ENCODE data around the gene DVL1.

The DVL1 gene

GRCh38 chr1:1322952-1323351 is 26.3 kb downstream of the DVL1 start:
- Histone ChIP-seq H3K18ac (ENCODE audit: low read depth in 1 of 2, low read length in 2 of 2) (no peak overlapping the region), H3K27ac (ENCODE audit: low read length, poor library complexity, severe bottlenecking) (no peak overlapping the region), H3K4me1 (ENCODE audit: control insufficient read depth, insufficient read depth, low read depth, low read length) (peaks cover 64% of the 10 kb centered on the region), H2BK15ac (ENCODE audit: low read depth, poor library complexity, severe bottlenecking) (no peak overlapping the region), H2AFZ (ENCODE audit: low read depth, low read length) (no peak overlapping the region), H2BK120ac (ENCODE audit: low read depth, low read length) (no peak overlapping the region), H4K91ac (ENCODE audit: low read length) (no peak overlapping the region), H4K8ac (ENCODE audit: low read length) (no peak overlapping the region), H3K23ac (ENCODE audit: low read length in 2 of 2) (no peak overlapping the region), H2AK5ac (ENCODE audit: low read length, severe bottlenecking) (no peak overlapping the region), H2BK12ac (ENCODE audit: low read length in 2 of 2) (peak overlapping the region in 1 of 2 experiments; percentile 15), H3K27me3 (ENCODE audit: control insufficient read depth in 1 of 2, insufficient read depth in 1 of 2, low read length in 2 of 2) (no peaks in the 10 kb centered on the region), H3K4me3 (ENCODE audit: insufficient read depth in 1 of 2, low read depth in 1 of 2, low read length in 2 of 2) (peak overlapping the region in 1 of 2 experiments; percentile 64), H3K79me1 (replicated peaks; ENCODE audit: low read length, poor library complexity, severe bottlenecking) (peaks cover 17% of the 10 kb centered on the region), H3K9me3 (ENCODE audit: control insufficient read depth, low read length) (no peaks in the 10 kb centered on the region), H3K9ac (ENCODE audit: low read length) (peak overlapping the region; percentile 58), H3K36me3 (ENCODE audit: control insufficient read depth in 1 of 2, insufficient read depth in 2 of 2, low read depth in 1 of 2, low read length in 2 of 2) (peaks cover 31 to 62% of the 10 kb centered on the region in 2 experiments), H3K14ac (ENCODE audit: low read length in 2 of 2) (no peak overlapping the region), H2BK5ac (ENCODE audit: low read depth, low read length, poor library complexity, severe bottlenecking) (no peak overlapping the region), H3K4me2 (ENCODE audit: low read length, poor library complexity, severe bottlenecking) (peak overlapping the region; percentile 30), H3K4ac (ENCODE audit: low read depth in 1 of 2, low read length in 2 of 2) (no peak overlapping the region)
- DNase-seq: no peak
- 96% methylated on average over 10 of the region's 10 CpGs for WGBS

DNA sequence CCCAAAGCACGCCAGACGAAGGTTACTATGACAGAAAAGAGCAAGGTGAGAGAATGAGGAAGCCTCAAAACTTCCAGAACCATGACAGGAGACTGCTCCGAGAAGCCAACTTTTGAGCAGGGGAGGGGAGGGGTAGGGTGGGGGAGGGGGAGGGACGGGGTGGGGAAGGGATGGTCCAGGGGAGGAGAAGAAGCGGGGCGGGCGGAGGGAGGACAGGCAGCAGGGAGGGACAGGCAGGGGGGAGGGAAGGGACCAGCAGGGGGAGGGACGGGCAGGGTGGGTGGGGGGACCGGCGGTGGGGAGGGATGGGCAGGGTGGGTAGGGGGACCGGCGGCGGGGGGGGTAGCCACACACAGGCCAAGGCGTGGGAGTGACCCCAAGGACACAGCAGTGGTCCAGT is 26.8 kb downstream of the DVL1 start:
- WGBS: 95% methylated on average over 9 of the region's 14 CpGs
- no peaks in the 10 kb centered on the region for H3K27me3 ChIP-seq (ENCODE audit: control insufficient read depth in 1 of 2, insufficient read depth in 1 of 2, low read length in 2 of 2)

GRCh38 chr1:1321477-1321876 is 27.7 kb downstream of the DVL1 start:
- no peak overlapping the region for H2AFZ ChIP-seq (ENCODE audit: low read depth, low read length)
- H2BK120ac ChIP-seq (ENCODE audit: low read depth, low read length): no peak overlapping the region
- H3K9me3 ChIP-seq (ENCODE audit: control insufficient read depth, low read length): no peaks in the 10 kb centered on the region
- peak overlapping the region; percentile 57 for H3K9ac ChIP-seq (ENCODE audit: low read length)
- H4K91ac ChIP-seq (ENCODE audit: low read length): peak overlapping the region; percentile 65
- no peak overlapping the region for H3K18ac ChIP-seq (ENCODE audit: low read depth in 1 of 2, low read length in 2 of 2)
- no peak overlapping the region for H3K14ac ChIP-seq (ENCODE audit: low read length in 2 of 2)
- no peaks in the 10 kb centered on the region for H3K27me3 ChIP-seq (ENCODE audit: control insufficient read depth in 1 of 2, insufficient read depth in 1 of 2, low read length in 2 of 2)
- H3K4ac ChIP-seq (ENCODE audit: low read depth in 1 of 2, low read length in 2 of 2): no peak overlapping the region
- H3K27ac ChIP-seq (ENCODE audit: low read length, poor library complexity, severe bottlenecking): no peak overlapping the region
- no peak overlapping the region for H3K4me3 ChIP-seq (ENCODE audit: insufficient read depth in 1 of 2, low read depth in 1 of 2, low read length in 2 of 2)
- peaks cover 64% of the 10 kb centered on the region for H3K4me1 ChIP-seq (ENCODE audit: control insufficient read depth, insufficient read depth, low read depth, low read length)
- H2BK12ac ChIP-seq (ENCODE audit: low read length in 2 of 2): no peak overlapping the region
- H2AK5ac ChIP-seq (ENCODE audit: low read length, severe bottlenecking): no peak overlapping the region
- no peak overlapping the region for H3K23ac ChIP-seq (ENCODE audit: low read length in 2 of 2)
- no peak overlapping the region for H2BK5ac ChIP-seq (ENCODE audit: low read depth, low read length, poor library complexity, severe bottlenecking)
- no peak overlapping the region for H3K4me2 ChIP-seq (ENCODE audit: low read length, poor library complexity, severe bottlenecking)
- H3K36me3 ChIP-seq (ENCODE audit: control insufficient read depth in 1 of 2, insufficient read depth in 2 of 2, low read depth in 1 of 2, low read length in 2 of 2): peaks cover 25 to 55% of the 10 kb centered on the region in 2 experiments
- peaks cover 13% of the 10 kb centered on the region for H3K79me1 ChIP-seq (replicated peaks; ENCODE audit: low read length, poor library complexity, severe bottlenecking)
- H4K8ac ChIP-seq (ENCODE audit: low read length): no peak overlapping the region
- DNase-seq: no peak
- H2BK15ac ChIP-seq (ENCODE audit: low read depth, poor library complexity, severe bottlenecking): no peak overlapping the region
- WGBS: 98% methylated on average over 8 of the region's 8 CpGs

More for the DNA sequence above, 26.8 kb downstream of the DVL1 start:
- Histone ChIP-seq H3K9me3 (ENCODE audit: control insufficient read depth, low read length) (no peaks in the 10 kb centered on the region), H2BK5ac (ENCODE audit: low read depth, low read length, poor library complexity, severe bottlenecking) (no peak overlapping the region), H3K36me3 (ENCODE audit: control insufficient read depth in 1 of 2, insufficient read depth in 2 of 2, low read depth in 1 of 2, low read length in 2 of 2) (peaks cover 30 to 58% of the 10 kb centered on the region in 2 experiments), H3K14ac (ENCODE audit: low read length in 2 of 2) (no peak overlapping the region), H2BK120ac (ENCODE audit: low read depth, low read length) (no peak overlapping the region), H2AFZ (ENCODE audit: low read depth, low read length) (no peak overlapping the region), H3K4me2 (ENCODE audit: low read length, poor library complexity, severe bottlenecking) (no peak overlapping the region), H3K23ac (ENCODE audit: low read length in 2 of 2) (no peak overlapping the region), H3K79me1 (replicated peaks; ENCODE audit: low read length, poor library complexity, severe bottlenecking) (peaks cover 19% of the 10 kb centered on the region), H2AK5ac (ENCODE audit: low read length, severe bottlenecking) (no peak overlapping the region), H4K8ac (ENCODE audit: low read length) (peak overlapping the region; percentile 20), H3K9ac (ENCODE audit: low read length) (peak overlapping the region; percentile 29), H3K4me1 (ENCODE audit: control insufficient read depth, insufficient read depth, low read depth, low read length) (peaks cover 66% of the 10 kb centered on the region), H2BK15ac (ENCODE audit: low read depth, poor library complexity, severe bottlenecking) (no peak overlapping the region), H3K27ac (ENCODE audit: low read length, poor library complexity, severe bottlenecking) (no peak overlapping the region), H3K18ac (ENCODE audit: low read depth in 1 of 2, low read length in 2 of 2) (no peak overlapping the region), H3K4ac (ENCODE audit: low read depth in 1 of 2, low read length in 2 of 2) (no peak overlapping the region), H2BK12ac (ENCODE audit: low read length in 2 of 2) (no peak overlapping the region), H3K4me3 (ENCODE audit: insufficient read depth in 1 of 2, low read depth in 1 of 2, low read length in 2 of 2) (no peak overlapping the region), H4K91ac (ENCODE audit: low read length) (no peak overlapping the region)
- DNase-seq: no peak

DNA sequence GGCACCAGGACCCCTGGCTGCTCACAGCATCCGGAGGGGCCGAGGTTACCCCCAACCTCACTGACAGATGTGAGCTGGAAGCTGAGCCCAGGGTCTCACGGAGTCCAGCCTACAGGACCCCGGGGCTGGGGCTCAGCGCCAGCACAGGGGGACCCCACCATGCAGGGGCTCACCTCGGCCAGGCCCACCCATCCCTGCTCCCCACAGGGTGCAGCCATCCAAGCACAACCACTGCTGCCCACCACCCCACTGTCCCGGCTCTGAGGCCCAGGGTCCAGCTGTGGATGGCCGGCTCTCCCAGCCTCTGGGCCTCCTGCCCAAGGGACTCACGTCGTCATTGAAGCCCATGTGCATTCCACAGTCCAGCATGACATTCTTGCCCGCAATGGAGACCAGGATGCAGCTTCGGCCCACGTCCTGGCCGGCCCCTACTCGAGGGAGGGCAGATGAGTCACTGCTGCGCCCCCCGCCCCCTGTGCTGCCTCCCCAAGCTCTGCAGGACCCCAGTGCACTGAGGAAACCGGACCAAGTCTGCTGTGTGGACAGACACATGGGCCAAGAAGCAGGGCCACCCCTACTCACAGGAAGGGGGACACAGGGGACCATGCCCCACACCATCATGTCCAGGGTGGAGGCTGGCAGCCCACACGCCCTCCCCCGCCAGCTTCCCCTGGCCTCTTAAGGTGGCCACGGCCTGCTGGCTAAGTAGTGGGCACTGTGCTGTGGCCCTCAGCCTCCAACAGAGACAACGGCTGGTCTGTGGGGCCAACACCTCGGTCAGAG is 28.4 kb downstream of the DVL1 start:
- Histone ChIP-seq H3K27me3 (ENCODE audit: control insufficient read depth in 1 of 2, insufficient read depth in 1 of 2, low read length in 2 of 2) (no peaks in the 10 kb centered on the region), H2BK120ac (ENCODE audit: low read depth, low read length) (no peak overlapping the region)

More for the DNA sequence above, 28.4 kb downstream of the DVL1 start:
- no peak overlapping the region for H2AFZ ChIP-seq (ENCODE audit: low read depth, low read length)
- peak overlapping the region; percentile 57 for H3K9ac ChIP-seq (ENCODE audit: low read length)
- no peak overlapping the region for H2AK5ac ChIP-seq (ENCODE audit: low read length, severe bottlenecking)
- H2BK5ac ChIP-seq (ENCODE audit: low read depth, low read length, poor library complexity, severe bottlenecking): no peak overlapping the region
- WGBS: 83% methylated on average over 23 of the region's 23 CpGs
- H3K18ac ChIP-seq (ENCODE audit: low read depth in 1 of 2, low read length in 2 of 2): no peak overlapping the region
- H3K27ac ChIP-seq (ENCODE audit: low read length, poor library complexity, severe bottlenecking): peak overlapping the region; percentile 1
- H2BK15ac ChIP-seq (ENCODE audit: low read depth, poor library complexity, severe bottlenecking): no peak overlapping the region
- H4K91ac ChIP-seq (ENCODE audit: low read length): no peak overlapping the region
- DNase-seq: no peak
- no peak overlapping the region for H3K23ac ChIP-seq (ENCODE audit: low read length in 2 of 2)
- H3K4ac ChIP-seq (ENCODE audit: low read depth in 1 of 2, low read length in 2 of 2): no peak overlapping the region
- H3K4me2 ChIP-seq (ENCODE audit: low read length, poor library complexity, severe bottlenecking): no peak overlapping the region
- H3K36me3 ChIP-seq (ENCODE audit: control insufficient read depth in 1 of 2, insufficient read depth in 2 of 2, low read depth in 1 of 2, low read length in 2 of 2): peaks cover 29 to 57% of the 10 kb centered on the region in 2 experiments
- no peak overlapping the region for H4K8ac ChIP-seq (ENCODE audit: low read length)
- H3K4me3 ChIP-seq (ENCODE audit: insufficient read depth in 1 of 2, low read depth in 1 of 2, low read length in 2 of 2): no peak overlapping the region
- H3K79me1 ChIP-seq (replicated peaks; ENCODE audit: low read length, poor library complexity, severe bottlenecking): peaks cover 11% of the 10 kb centered on the region
- H3K14ac ChIP-seq (ENCODE audit: low read length in 2 of 2): no peak overlapping the region
- H3K4me1 ChIP-seq (ENCODE audit: control insufficient read depth, insufficient read depth, low read depth, low read length): peaks cover 59% of the 10 kb centered on the region
- no peaks in the 10 kb centered on the region for H3K9me3 ChIP-seq (ENCODE audit: control insufficient read depth, low read length)
- no peak overlapping the region for H2BK12ac ChIP-seq (ENCODE audit: low read length in 2 of 2)
